GM12872 (cell line): ENCODE results near the gene NACC1.

ENCODE experiments used
- TF ChIP-seq, protein P1 (sequence below): IDR thresholded peaks from 3 replicates; pipeline ENCODE4 v1.5.1; 2011; ENCODE audit warnings: low read depth, mild to moderate bottlenecking, low read length, moderate library complexity; ENCODE audit not compliant: insufficient read depth

NACC1 gene

GRCh38 chr19:13135068-13136062 lies 17.3 kb downstream of the NACC1 start:
- TF ChIP-seq, protein P1, sequence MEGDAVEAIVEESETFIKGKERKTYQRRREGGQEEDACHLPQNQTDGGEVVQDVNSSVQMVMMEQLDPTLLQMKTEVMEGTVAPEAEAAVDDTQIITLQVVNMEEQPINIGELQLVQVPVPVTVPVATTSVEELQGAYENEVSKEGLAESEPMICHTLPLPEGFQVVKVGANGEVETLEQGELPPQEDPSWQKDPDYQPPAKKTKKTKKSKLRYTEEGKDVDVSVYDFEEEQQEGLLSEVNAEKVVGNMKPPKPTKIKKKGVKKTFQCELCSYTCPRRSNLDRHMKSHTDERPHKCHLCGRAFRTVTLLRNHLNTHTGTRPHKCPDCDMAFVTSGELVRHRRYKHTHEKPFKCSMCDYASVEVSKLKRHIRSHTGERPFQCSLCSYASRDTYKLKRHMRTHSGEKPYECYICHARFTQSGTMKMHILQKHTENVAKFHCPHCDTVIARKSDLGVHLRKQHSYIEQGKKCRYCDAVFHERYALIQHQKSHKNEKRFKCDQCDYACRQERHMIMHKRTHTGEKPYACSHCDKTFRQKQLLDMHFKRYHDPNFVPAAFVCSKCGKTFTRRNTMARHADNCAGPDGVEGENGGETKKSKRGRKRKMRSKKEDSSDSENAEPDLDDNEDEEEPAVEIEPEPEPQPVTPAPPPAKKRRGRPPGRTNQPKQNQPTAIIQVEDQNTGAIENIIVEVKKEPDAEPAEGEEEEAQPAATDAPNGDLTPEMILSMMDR: no peak

GRCh38 chr19:13137290-13137794 lies 19.3 kb downstream of the NACC1 start:
- TF ChIP-seq, protein P1: no peak

- TF ChIP-seq, protein P1: no peak
Measured at GRCh38 chr19:13138171-13138915, 20.3 kb downstream of the NACC1 start.

DNA sequence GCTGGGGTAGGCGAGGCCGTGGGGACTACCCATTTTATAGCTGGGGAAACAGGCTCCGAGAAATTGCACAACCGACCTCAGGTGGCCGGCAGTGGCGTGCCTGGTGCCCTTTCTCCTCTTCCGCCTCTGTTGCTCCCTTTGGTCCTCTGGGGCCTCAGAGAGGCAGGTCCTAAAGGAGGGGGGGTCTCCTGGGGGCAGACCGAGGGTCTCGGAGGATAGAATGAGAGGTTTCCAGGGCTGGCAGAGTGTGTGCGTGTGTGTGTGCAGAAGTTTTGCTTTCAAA lies 20.8 kb downstream of the NACC1 start:
- TF ChIP-seq, protein P1: no peak

DNA sequence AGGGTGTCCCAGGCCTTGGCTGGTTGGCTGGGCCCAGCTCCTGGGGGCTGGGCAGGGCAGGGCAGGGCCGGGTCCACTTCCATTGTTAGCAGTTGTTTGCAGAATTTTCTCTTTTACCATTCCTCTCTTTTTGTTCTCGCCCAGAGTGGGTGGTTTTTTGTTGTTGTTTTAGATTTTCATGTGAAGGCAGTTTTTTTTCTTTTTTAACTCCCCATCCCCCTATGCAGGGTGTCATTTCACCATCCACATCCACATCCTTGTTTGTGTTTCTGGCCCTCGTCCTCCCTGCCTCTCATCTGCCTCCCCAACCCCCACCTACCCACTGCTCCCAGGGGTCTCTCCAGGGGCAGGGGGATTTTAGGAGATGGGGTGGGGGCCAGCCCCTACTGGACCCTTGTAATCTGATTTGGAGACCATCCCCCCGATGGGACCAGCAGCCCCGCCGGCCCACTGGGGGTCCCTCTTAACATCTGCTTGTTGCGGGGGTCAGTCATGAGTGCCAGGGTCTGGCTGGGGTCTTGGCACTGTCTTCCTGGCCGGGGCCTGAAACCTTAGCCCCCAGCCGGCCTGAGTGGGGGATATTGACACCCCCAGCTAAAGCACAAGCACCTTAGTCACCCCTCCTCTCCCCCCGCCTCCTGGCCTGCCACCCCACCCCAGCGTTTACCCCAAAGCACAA lies 21.7 kb downstream of the NACC1 start:
- TF ChIP-seq, protein P1: no peak

- TF ChIP-seq, protein P1: no peak
Measured at GRCh38 chr19:13146763-13147563, 28.9 kb downstream of the NACC1 start.
